DOHH2 (cell line): ENCODE results near the gene SNX24.
"Not testable (repeated sequence)": the region's sequence is repeated elsewhere in the genome, so short reads cannot be mapped to it uniquely, and the experiment has no call there.

Experiments used
- H3F3A ChIP-seq: fragments of 200-600 bp; sonication (generic), shearing (Covaris generic); 2 replicates; pipeline ENCODE4 v1.6.0; 2016; ENCODE audit warnings: antibody characterized with exemption, mild to moderate bottlenecking; ENCODE audit not compliant: control insufficient read depth, insufficient read depth
- H3K27ac ChIP-seq: fragments of 200-600 bp; sonication (generic); 2 replicates; pipeline ENCODE4 v1.5.1; 2014; ENCODE audit warnings: low read depth, mild to moderate bottlenecking, low read length, moderate library complexity
- H3K27me3 ChIP-seq: fragments of 200-600 bp; sonication (generic); 2 replicates; pipeline ENCODE4 v1.6.1; 2014; ENCODE audit warnings: mild to moderate bottlenecking, low read length, mixed read lengths; ENCODE audit not compliant: control insufficient read depth
- H3K36me3 ChIP-seq: fragments of 200-600 bp; sonication (generic); 2 replicates; pipeline ENCODE4 v1.6.1; 2014; ENCODE audit warnings: mild to moderate bottlenecking, low read length, moderate library complexity, mixed read lengths; ENCODE audit not compliant: control insufficient read depth
- H3K4me1 ChIP-seq: fragments of 200-600 bp; sonication (generic); 2 replicates; pipeline ENCODE4 v1.6.1; 2014; ENCODE audit warnings: mild to moderate bottlenecking, low read length, mixed read lengths; ENCODE audit not compliant: control insufficient read depth
- H3K4me2 ChIP-seq: fragments of 200-600 bp; sonication (generic); 2 replicates; pipeline ENCODE4 v1.6.0; 2014; ENCODE audit warnings: mild to moderate bottlenecking, low read length, moderate library complexity
- H3K4me3 ChIP-seq: fragments of 200-600 bp; sonication (generic); 2 replicates; pipeline ENCODE4 v1.5.1; 2014; ENCODE audit warnings: mild to moderate bottlenecking, low read length, mixed read lengths
- H3K79me2 ChIP-seq: fragments of 200-600 bp; sonication (generic); 2 replicates; pipeline ENCODE4 v1.6.1; 2014; ENCODE audit warnings: mild to moderate bottlenecking, low read length, mixed read lengths; ENCODE audit not compliant: control insufficient read depth
- H3K9me2 ChIP-seq: fragments of 200-600 bp; sonication (generic); replicated peaks from 2 replicates; pipeline ENCODE4 v1.6.1; 2014; ENCODE audit warnings: mild to moderate bottlenecking, low read length, mixed read lengths; ENCODE audit not compliant: control insufficient read depth
- H3K9me3 ChIP-seq: fragments of 200-600 bp; sonication (generic); 2 replicates; pipeline ENCODE4 v1.6.1; 2014; ENCODE audit warnings: antibody characterized with exemption, low read length, mixed read lengths; ENCODE audit not compliant: control insufficient read depth, insufficient read depth
- H4K20me1 ChIP-seq: fragments of 200-600 bp; sonication (generic); 2 replicates; pipeline ENCODE4 v1.6.0; 2014; ENCODE audit warnings: low read depth, mild to moderate bottlenecking, antibody characterized with exemption, low read length, moderate library complexity; ENCODE audit not compliant: control insufficient read depth, insufficient read depth
- EZH2phosphoT487 ChIP-seq: fragments of 200-600 bp; sonication (generic); IDR thresholded peaks from 2 replicates; pipeline ENCODE4 v1.6.1; 2017; ENCODE audit warnings: borderline replicate concordance, mild to moderate bottlenecking, antibody characterized with exemption, low read length, moderate library complexity, mixed read lengths
- TF ChIP-seq, protein P1 (sequence below): fragments of 200-600 bp; sonication (generic); IDR thresholded peaks from one replicate; pipeline ENCODE4 v1.5.1; 2014; ENCODE audit warnings: antibody characterized with exemption, mild to moderate bottlenecking, low read depth, low read length; ENCODE audit not compliant: poor library complexity, severe bottlenecking

SNX24 gene

GRCh38 chr5:122908662-122909061 lies 63.2 kb downstream of the SNX24 start:
- Histone ChIP-seq H4K20me1 (no peaks in the 10 kb centered on the region), H3K9me3 (no peaks in the 10 kb centered on the region), H3F3A (no peaks in the 10 kb centered on the region), H3K4me3 (no peak overlapping the region), H3K4me1 (no peaks in the 10 kb centered on the region), H3K36me3 (no peaks in the 10 kb centered on the region), H3K4me2 (no peak overlapping the region), H3K79me2 (no peaks in the 10 kb centered on the region), H3K27me3 (no peaks in the 10 kb centered on the region), H3K9me2 (no peaks in the 10 kb centered on the region), H3K27ac (no peak overlapping the region)
- TF ChIP-seq EZH2phosphoT487 = no peak
- TF ChIP-seq, protein P1, sequence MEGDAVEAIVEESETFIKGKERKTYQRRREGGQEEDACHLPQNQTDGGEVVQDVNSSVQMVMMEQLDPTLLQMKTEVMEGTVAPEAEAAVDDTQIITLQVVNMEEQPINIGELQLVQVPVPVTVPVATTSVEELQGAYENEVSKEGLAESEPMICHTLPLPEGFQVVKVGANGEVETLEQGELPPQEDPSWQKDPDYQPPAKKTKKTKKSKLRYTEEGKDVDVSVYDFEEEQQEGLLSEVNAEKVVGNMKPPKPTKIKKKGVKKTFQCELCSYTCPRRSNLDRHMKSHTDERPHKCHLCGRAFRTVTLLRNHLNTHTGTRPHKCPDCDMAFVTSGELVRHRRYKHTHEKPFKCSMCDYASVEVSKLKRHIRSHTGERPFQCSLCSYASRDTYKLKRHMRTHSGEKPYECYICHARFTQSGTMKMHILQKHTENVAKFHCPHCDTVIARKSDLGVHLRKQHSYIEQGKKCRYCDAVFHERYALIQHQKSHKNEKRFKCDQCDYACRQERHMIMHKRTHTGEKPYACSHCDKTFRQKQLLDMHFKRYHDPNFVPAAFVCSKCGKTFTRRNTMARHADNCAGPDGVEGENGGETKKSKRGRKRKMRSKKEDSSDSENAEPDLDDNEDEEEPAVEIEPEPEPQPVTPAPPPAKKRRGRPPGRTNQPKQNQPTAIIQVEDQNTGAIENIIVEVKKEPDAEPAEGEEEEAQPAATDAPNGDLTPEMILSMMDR = no peak

DNA sequence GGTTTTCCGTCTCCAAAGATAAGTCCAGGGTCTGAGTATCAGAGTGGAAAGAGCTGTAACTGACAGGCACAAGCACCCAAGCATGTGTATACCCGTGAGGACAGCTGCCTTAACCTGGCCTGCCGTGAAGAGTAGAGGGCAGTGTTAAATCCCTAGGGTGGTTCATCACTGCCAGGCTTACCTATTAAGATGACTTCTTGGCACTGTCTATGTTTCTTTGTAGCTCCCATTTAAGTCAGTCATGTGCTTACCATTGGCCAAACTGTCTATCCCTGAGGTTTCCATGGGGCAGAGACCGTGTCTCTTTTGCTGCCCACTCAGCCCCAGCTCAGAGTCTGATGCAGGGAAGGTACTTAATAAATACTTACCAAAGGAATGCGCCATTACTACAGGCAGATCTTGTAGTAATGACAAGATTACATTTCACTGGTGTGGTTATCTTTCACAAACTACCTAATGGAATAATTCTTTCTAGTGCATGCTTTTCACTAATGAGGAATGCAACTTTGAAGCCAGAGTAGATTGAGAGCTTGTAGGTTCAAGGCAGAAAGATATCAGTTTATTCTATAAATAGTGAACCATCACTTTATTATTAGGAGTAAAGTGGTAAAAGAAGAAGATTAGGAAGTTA lies 64.2 kb downstream of the SNX24 start:
- no peak overlapping the region for H3K4me2 ChIP-seq
- no peaks in the 10 kb centered on the region for H3K9me3 ChIP-seq
- no peak overlapping the region for H3K4me3 ChIP-seq
- H3F3A ChIP-seq = no peaks in the 10 kb centered on the region
- H3K36me3 ChIP-seq = no peaks in the 10 kb centered on the region
- H3K27ac ChIP-seq = no peak overlapping the region
- H3K4me1 ChIP-seq = no peaks in the 10 kb centered on the region
- TF ChIP-seq, protein P1 = no peak
- TF ChIP-seq EZH2phosphoT487 = no peak
- H3K27me3 ChIP-seq = no peaks in the 10 kb centered on the region
- no peaks in the 10 kb centered on the region for H3K79me2 ChIP-seq
- H3K9me2 ChIP-seq = no peaks in the 10 kb centered on the region
- H4K20me1 ChIP-seq = no peaks in the 10 kb centered on the region

DNA sequence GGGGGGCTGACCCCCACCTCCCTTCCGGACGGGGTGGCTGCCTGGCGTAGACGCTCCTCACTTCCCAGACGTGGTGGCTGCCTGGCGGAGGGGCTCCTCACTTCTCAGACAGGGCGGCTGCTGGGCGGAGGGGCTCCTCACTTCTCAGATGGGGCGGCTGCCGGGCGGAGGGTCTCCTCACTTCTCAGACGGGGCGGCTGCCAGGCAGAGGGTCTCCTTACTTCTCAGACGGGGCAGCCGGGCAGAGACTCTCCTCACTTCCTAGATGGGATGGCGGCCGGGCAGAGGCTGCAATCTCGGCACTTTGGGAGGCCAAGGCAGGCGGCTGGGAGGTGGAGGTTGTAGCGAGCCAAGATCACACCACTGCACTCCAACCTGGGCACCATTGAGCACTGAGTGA lies 68.0 kb downstream of the SNX24 start:
- not testable (repeated sequence) for H3K4me3 ChIP-seq, H3K36me3 ChIP-seq, H3K9me3 ChIP-seq, H3K4me1 ChIP-seq, H3K9me2 ChIP-seq, H3K4me2 ChIP-seq, H4K20me1 ChIP-seq, H3K27me3 ChIP-seq, H3K27ac ChIP-seq, H3F3A ChIP-seq, H3K79me2 ChIP-seq

DNA sequence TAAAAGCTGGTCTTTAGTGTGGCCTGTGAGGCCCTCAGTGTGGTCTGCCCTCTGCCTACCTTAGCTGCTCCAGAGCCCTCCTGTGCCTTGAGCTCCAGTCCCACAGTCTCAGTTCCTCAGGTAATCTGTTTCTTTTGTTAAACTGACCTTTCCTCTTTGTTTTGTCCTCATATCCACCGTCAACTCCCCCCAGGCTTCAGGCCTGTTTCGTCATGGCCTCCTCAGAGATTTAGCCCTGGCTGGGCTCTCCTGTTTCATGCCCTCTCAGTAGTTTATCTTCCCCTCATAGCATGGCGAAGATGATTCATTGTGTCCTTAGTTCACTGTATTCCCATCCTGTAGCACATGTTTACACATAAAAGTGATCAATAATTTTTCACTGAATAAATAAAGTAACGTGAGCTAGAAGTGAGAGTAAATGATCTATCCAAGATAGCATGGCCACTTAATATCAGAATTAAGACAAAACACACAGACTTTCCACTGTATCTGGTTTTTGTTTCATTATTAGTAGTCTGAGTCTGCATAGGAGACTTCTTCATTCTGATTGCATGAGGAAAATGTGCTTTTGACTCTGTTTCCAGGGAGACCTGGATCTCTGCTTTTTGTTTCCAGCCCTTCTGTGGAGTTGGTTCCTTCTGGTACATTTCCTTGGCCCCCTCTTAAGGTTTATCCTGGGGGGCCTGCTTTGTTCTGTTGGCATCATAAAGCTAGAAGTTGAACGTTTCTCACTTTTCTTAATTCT lies 70.5 kb downstream of the SNX24 start:
- Histone ChIP-seq H3K4me3 (no peak overlapping the region), H3K36me3 (no peaks in the 10 kb centered on the region), H4K20me1 (no peaks in the 10 kb centered on the region), H3K4me1 (no peaks in the 10 kb centered on the region), H3K27me3 (no peaks in the 10 kb centered on the region), H3F3A (no peaks in the 10 kb centered on the region), H3K27ac (no peak overlapping the region), H3K9me3 (no peaks in the 10 kb centered on the region), H3K9me2 (no peaks in the 10 kb centered on the region), H3K79me2 (no peaks in the 10 kb centered on the region), H3K4me2 (no peak overlapping the region)
- TF ChIP-seq EZH2phosphoT487 = no peak
- TF ChIP-seq, protein P1 = no peak
